Urinary bladder (tissue), 4 donors: Measurements from ENCODE around the gene PHLDA1. TPM values are rescaled to one million over a fixed set of nuclear protein-coding genes. Genes with fewer than 3 reads are reported as not detected.

Source experiments
- DNase-seq: peaks from one replicate; pipeline ENCODE4 v3.0.0-alpha.2; 2015; ENCODE audit errors: extremely low spot score
- H3K27ac ChIP-seq: one replicate; pipeline ENCODE4 v1.5.1; 2013; ENCODE audit warnings: low read depth, mild to moderate bottlenecking, moderate library complexity
- H3K36me3 ChIP-seq: one replicate; pipeline ENCODE4 v1.6.1; 2013; ENCODE audit warnings: mild to moderate bottlenecking, moderate library complexity; ENCODE audit not compliant: insufficient read depth
- H3K4me1 ChIP-seq: one replicate; pipeline ENCODE4 v1.6.1; 2013; ENCODE audit warnings: mild to moderate bottlenecking, moderate library complexity; ENCODE audit not compliant: insufficient read depth
- H3K4me3 ChIP-seq: one replicate; pipeline ENCODE4 v1.5.1; 2013; ENCODE audit warnings: low read depth, low read length
- whole genome bisulfite sequencing: extraction: QIAGEN DNeasy Blood & Tissue Kit; methylation state at CpG from one replicate; pipeline ENCODE4 v1.1.7; 2013; 5-methylcytosine and 5-hydroxymethylcytosine counted together
- polyA plus RNA-seq: library from polyadenylated mRNA; stranded (reverse); fragments of 200-250 nt; gene quantifications from one replicate; pipeline ENCODE4 v1.2.3, GENCODE V29; 2013
- total RNA-seq: library from RNA; depleted of rRNA; stranded (reverse); fragments of >200 nt; gene quantifications from one replicate; pipeline ENCODE4 v1.2.3, GENCODE V29; 2014
- donor health status: healthy with polysubstance abuse.
- donor health status: healthy.

The PHLDA1 gene
- total and polyA plus RNA-seq, 2 donors = 9.8 to 26.4 TPM

DNA sequence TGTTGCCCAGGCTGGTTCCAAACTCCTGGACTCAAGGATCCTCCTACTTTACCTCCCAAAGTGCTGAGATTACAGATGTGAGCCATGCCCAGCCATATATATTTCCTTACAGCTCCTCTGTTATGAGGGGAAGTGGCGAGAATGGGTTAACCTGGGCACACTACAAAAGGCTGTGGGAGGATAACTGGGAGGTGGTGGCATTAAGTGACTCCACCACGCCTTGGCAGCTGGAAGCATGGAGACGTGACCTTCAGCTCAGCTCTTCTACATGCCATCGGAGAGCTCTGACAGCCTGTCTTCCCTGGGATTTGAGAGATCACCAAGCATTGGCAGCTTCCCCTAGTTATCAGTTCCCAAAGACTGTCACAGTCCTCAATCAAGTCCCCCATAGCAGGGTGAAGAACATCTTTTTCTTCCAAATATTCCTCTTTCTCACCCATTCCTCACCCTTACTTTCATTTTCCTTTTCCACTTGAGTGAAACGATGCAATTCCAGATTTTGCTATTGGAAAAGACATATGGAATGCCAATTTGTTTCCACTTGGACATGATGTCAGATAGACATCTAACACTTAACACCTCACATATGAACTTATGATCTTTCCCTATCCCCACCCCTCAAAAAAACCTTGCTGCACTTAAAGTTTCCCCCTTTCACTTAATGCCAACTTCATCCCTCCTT lies 48.5 kb downstream of the PHLDA1 start:
- WGBS = 75% methylated on average over 5 of the region's 5 CpGs
- no peak for DNase-seq
- H3K27ac ChIP-seq = no peak overlapping the region
- H3K4me1 ChIP-seq = no peaks in the 10 kb centered on the region
- H3K4me3 ChIP-seq = no peak overlapping the region
- no peaks in the 10 kb centered on the region for H3K36me3 ChIP-seq

GRCh38 chr12:75982169-75982564 lies 49.4 kb downstream of the PHLDA1 start:
- Histone ChIP-seq H3K27ac (no peak overlapping the region), H3K4me3 (no peak overlapping the region), H3K4me1 (no peaks in the 10 kb centered on the region), H3K36me3 (no peaks in the 10 kb centered on the region)
- DNase-seq = no peak
- 56% methylated on average over 8 of the region's 8 CpGs for WGBS

GRCh38 chr12:75981247-75982168 lies 50.1 kb downstream of the PHLDA1 start:
- no peak overlapping the region for H3K27ac ChIP-seq
- no peak overlapping the region for H3K4me3 ChIP-seq
- no peak for DNase-seq
- no peaks in the 10 kb centered on the region for H3K4me1 ChIP-seq
- WGBS = 77% methylated on average over 10 of the region's 10 CpGs
- H3K36me3 ChIP-seq = no peaks in the 10 kb centered on the region

GRCh38 chr12:75979181-75979580 lies 52.4 kb downstream of the PHLDA1 start:
- peak overlapping the region; percentile 40 for H3K27ac ChIP-seq
- H3K4me3 ChIP-seq = no peak overlapping the region
- H3K4me1 ChIP-seq = no peaks in the 10 kb centered on the region
- no peak for DNase-seq
- no peaks in the 10 kb centered on the region for H3K36me3 ChIP-seq
- WGBS = 82% methylated on average over 2 of the region's 2 CpGs

DNA sequence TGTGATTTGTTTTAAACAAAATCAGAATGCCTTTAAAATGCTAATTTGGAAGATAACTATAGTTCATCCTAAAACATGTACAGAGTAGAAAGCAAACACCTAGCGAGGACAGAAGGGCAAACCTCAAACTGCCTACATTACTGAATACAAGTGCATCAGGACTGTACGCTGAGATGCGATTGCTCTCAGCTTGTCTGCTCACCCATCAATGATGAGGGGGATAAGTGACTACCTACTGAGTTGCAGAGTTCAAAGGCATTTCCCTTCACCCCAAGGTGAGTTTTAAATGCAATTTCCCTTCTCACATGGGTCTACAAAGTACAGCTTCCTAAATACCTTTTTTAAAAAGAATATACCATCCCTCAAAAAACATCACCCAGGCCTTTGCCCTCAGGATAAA lies 52.9 kb downstream of the PHLDA1 start:
- DNase-seq = no peak
- peak overlapping the region; percentile 40 for H3K27ac ChIP-seq
- no peaks in the 10 kb centered on the region for H3K4me1 ChIP-seq
- WGBS = 93% methylated on average over 3 of the region's 3 CpGs
- no peak overlapping the region for H3K4me3 ChIP-seq
- no peaks in the 10 kb centered on the region for H3K36me3 ChIP-seq

- Histone ChIP-seq H3K27ac (peak overlapping the region; percentile 27), H3K4me1 (no peaks in the 10 kb centered on the region), H3K4me3 (no peak overlapping the region), H3K36me3 (no peaks in the 10 kb centered on the region)
- 19% methylated on average over 5 of the region's 5 CpGs for WGBS
- DNase-seq = peak; percentile 85
Measured at GRCh38 chr12:75977952-75978671, 53.5 kb downstream of the PHLDA1 start.

GRCh38 chr12:75977590-75977951 lies 54.0 kb downstream of the PHLDA1 start:
- H3K4me1 ChIP-seq = no peaks in the 10 kb centered on the region
- no peak for DNase-seq
- no peak overlapping the region for H3K4me3 ChIP-seq
- no peaks in the 10 kb centered on the region for H3K36me3 ChIP-seq
- 67% methylated on average over 5 of the region's 5 CpGs for WGBS
- peak overlapping the region; percentile 54 for H3K27ac ChIP-seq

- Histone ChIP-seq H3K4me1 (no peaks in the 10 kb centered on the region), H3K4me3 (no peak overlapping the region), H3K36me3 (no peaks in the 10 kb centered on the region), H3K27ac (no peak overlapping the region)
- DNase-seq = no peak
- 87% methylated on average over 3 of the region's 3 CpGs for WGBS
Measured at GRCh38 chr12:75976913-75977312, 54.7 kb downstream of the PHLDA1 start.

DNA sequence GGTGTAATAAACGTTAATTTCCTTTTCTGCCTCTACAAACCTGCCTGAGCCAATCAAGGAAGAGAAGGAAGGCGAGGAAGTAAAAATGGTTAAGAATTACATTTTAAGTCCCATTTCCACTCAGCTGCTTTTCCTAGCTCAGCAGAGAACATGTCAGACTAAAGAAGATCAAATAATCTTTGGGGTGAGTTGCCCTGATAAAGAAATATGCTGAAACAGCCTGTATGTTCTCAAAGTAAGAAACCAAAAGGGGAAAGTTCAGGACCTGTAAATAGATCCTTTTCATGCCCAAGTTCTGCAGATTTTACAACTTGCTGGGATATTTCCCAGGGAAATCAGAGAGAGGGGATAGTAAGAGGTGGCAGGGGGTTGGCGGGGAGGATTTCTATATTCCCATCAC lies 55.5 kb downstream of the PHLDA1 start:
- 77% methylated on average over 3 of the region's 3 CpGs for WGBS
- Histone ChIP-seq H3K4me3 (no peak overlapping the region), H3K36me3 (no peaks in the 10 kb centered on the region), H3K4me1 (no peaks in the 10 kb centered on the region), H3K27ac (no peak overlapping the region)
- no peak for DNase-seq

DNA sequence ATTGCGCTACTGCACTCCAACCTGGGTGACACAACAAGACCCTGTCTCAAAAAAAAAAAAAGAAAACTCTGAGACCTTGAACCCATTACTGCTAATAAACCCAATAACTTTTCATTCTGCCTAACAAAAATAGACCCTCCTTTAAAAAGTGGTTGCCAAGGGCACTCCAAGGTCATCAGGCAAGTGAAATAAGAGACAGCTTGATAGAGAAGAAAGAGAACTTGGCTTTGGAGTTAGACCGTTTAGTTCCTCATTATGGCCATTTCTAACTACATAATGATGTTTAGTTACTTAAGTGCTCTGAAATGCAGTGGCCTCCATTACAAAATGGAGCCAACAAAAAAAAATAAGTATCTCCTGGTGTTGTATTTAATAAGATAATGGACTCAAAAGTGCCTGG lies 55.9 kb downstream of the PHLDA1 start:
- no peaks in the 10 kb centered on the region for H3K4me1 ChIP-seq
- no peak for DNase-seq
- WGBS = 85% methylated on average over 2 of the region's 2 CpGs

More for the DNA sequence above, 55.9 kb downstream of the PHLDA1 start:
- H3K27ac ChIP-seq = no peak overlapping the region
- no peak overlapping the region for H3K4me3 ChIP-seq
- no peaks in the 10 kb centered on the region for H3K36me3 ChIP-seq

Other genes starting within 250 kb of the PHLDA1 start
- 358 TPM for gene NAP1L1, start 52.9 kb upstream of the PHLDA1 start, total RNA-seq
- gene NAP1L1, start 52.9 kb upstream of the PHLDA1 start, polyA plus RNA-seq = 334 TPM